Endothelial cell of umbilical vein (primary cell): Measurements from ENCODE around the gene PCNT. TPM values are rescaled to one million over a fixed set of nuclear protein-coding genes. Genes with fewer than 3 reads are reported as not detected.

Experiments
- BruUV-seq: library from RNA; stranded (reverse); fragments of 400-500 nt; replicated peaks from 2 replicates; lab custom pipeline; 2021; lab: Mats Ljungman, UMichigan
- CTCF ChIA-PET: fragments of 300-600, 350-600 bp; sonication (Branson Sonifier 250); formaldehyde crosslinking; loops from one replicate; lab custom pipeline; 2021; ENCODE audit warnings: antibody characterized with exemption, inconsistent platforms; lab: Charles Lee
- POLR2A ChIA-PET: fragments of 300-600, 350-600 bp; sonication (Branson Sonifier 250); formaldehyde crosslinking; loops from one replicate; lab custom pipeline; 2021; ENCODE audit warnings: antibody characterized with exemption, inconsistent platforms; lab: Charles Lee
- DNase-seq: peaks from one replicate; pipeline ENCODE4 v3.0.0-alpha.2; 2011; ENCODE audit warnings: low read depth, low spot score
- FAIRE-seq: peaks from 2 replicates; lab custom pipeline; 2011; peaks lifted over from hg19 to GRCh38; lab: Jason Lieb, UNC
- H2AFZ ChIP-seq: 2 replicates; pipeline ENCODE4 v1.6.0; 2012; ENCODE audit warnings: low read depth, low read length, control low read depth, inconsistent platforms
- H3K27ac ChIP-seq: 2 replicates; pipeline ENCODE4 v1.5.1; 2011; ENCODE audit warnings: low read depth, mild to moderate bottlenecking, control low read depth, low read length, moderate library complexity; ENCODE audit not compliant: insufficient read depth
- H3K27me3 ChIP-seq, 2 experiments: 2 replicates each; pipeline versions ENCODE4 v1.6.0 to v1.6.1; 2011; ENCODE audit warnings: low read length in 2 of 2, mixed read lengths in 1 of 2; ENCODE audit not compliant: control insufficient read depth in 2 of 2, insufficient read depth in 2 of 2
- H3K36me3 ChIP-seq, 2 experiments: 2 replicates in 1 of 2; 3 replicates in 1 of 2; pipeline ENCODE4 v1.5.1; 2011; ENCODE audit warnings: low read length in 2 of 2, mild to moderate bottlenecking in 1 of 2, moderate library complexity in 1 of 2; ENCODE audit not compliant: control insufficient read depth in 2 of 2, insufficient read depth in 2 of 2; ENCODE audit errors: extremely low read depth in 1 of 2
- H3K4me1 ChIP-seq: 3 replicates; pipeline ENCODE4 v1.5.1; 2011; ENCODE audit warnings: mild to moderate bottlenecking, low read length; ENCODE audit not compliant: control insufficient read depth, insufficient read depth; ENCODE audit errors: extremely low read depth
- H3K4me2 ChIP-seq: 2 replicates; pipeline ENCODE4 v1.6.1; 2011; ENCODE audit warnings: low read length, control low read depth, mixed read lengths; ENCODE audit not compliant: insufficient read depth
- H3K4me3 ChIP-seq, 3 experiments: fragments of 200-600 bp in 1 of 3; sonication (generic), shearing (Covaris generic) in 1 of 3; replicated peaks in 1 of 3; 2 replicates each; pipeline ENCODE4 v1.5.1; 2011 to 2016; ENCODE audit warnings: control low read depth in 3 of 3, low read length in 3 of 3, mild to moderate bottlenecking in 2 of 3, inconsistent platforms in 1 of 3, low read depth in 1 of 3, moderate library complexity in 1 of 3; ENCODE audit not compliant: insufficient read depth in 1 of 3
- H3K79me2 ChIP-seq: 2 replicates; pipeline ENCODE4 v1.6.0; 2012; ENCODE audit warnings: low read length, inconsistent platforms; ENCODE audit not compliant: control insufficient read depth, insufficient read depth
- H3K9ac ChIP-seq: replicated peaks from 2 replicates; pipeline ENCODE3; 2011; ENCODE audit warnings: low read length, control low read depth; ENCODE audit not compliant: insufficient read depth; ENCODE audit errors: extremely low read depth
- H3K9me1 ChIP-seq: replicated peaks from 3 replicates; pipeline ENCODE4 v1.6.0; 2011; ENCODE audit warnings: mild to moderate bottlenecking, low read length; ENCODE audit not compliant: control insufficient read depth, insufficient read depth; ENCODE audit errors: extremely low read depth
- H3K9me3 ChIP-seq: replicated peaks from 2 replicates; pipeline ENCODE4 v1.5.1; 2012; ENCODE audit warnings: low read length, inconsistent platforms; ENCODE audit not compliant: control insufficient read depth, insufficient read depth
- H4K20me1 ChIP-seq: replicated peaks from 2 replicates; pipeline ENCODE3; 2011; ENCODE audit warnings: mild to moderate bottlenecking, low read length; ENCODE audit not compliant: control insufficient read depth, insufficient read depth; ENCODE audit errors: extremely low read depth
- CTCF ChIP-seq, 2 donors: IDR thresholded peaks; 1 replicate in 1 of 2; 2 replicates in 1 of 2; pipeline ENCODE4 v1.5.1; 2011; ENCODE audit warnings: low read length in 2 of 2, mild to moderate bottlenecking in 2 of 2, moderate library complexity in 2 of 2, control low read depth in 1 of 2, inconsistent platforms in 1 of 2, low read depth in 1 of 2; ENCODE audit not compliant: insufficient read depth in 1 of 2; ENCODE audit errors: extremely low read depth in 1 of 2
- FOS ChIP-seq: IDR thresholded peaks from 2 replicates; pipeline ENCODE4 v1.6.1; 2011; ENCODE audit warnings: mild to moderate bottlenecking, low read length, moderate library complexity, borderline replicate concordance; ENCODE audit not compliant: insufficient read depth
- GATA2 ChIP-seq: IDR thresholded peaks from 2 replicates; pipeline ENCODE4 v1.7.0; 2011; ENCODE audit warnings: low read depth, mild to moderate bottlenecking, moderate library complexity, mixed read lengths, low read length; ENCODE audit not compliant: insufficient read length, insufficient read depth
- JUN ChIP-seq: IDR thresholded peaks from 2 replicates; pipeline ENCODE4 v1.6.1; 2011; ENCODE audit warnings: borderline replicate concordance, low read depth; ENCODE audit not compliant: insufficient read length, insufficient read depth
- POLR2A ChIP-seq: IDR thresholded peaks from 2 replicates; pipeline ENCODE4 v1.6.1; 2012; ENCODE audit warnings: low read depth, mild to moderate bottlenecking, control low read depth, low read length
- POLR2AphosphoS5 ChIP-seq: IDR thresholded peaks from 2 replicates; pipeline ENCODE4 v1.6.1; 2012; ENCODE audit warnings: low read depth, mild to moderate bottlenecking, control low read depth, low read length, moderate library complexity; ENCODE audit not compliant: insufficient read depth
- dilution Hi-C: fragments of 300-500 bp; cut with MboI; formaldehyde crosslinking; loops from one replicate; pipeline ENCODE4 v1.15.0; 2019; ENCODE audit warnings: low sequenced_read_pairs; ENCODE audit not compliant: extremely low pct_ligation_motif_present
- intact Hi-C: fragments of 100-400 bp; cut with micrococcal nuclease; formaldehyde crosslinking; loops from one replicate; pipeline ENCODE4 v1.10.0; 2022
- polyA plus RNA-seq, 4 experiments: library from polyadenylated mRNA; depleted of rRNA in 3 of 4; stranded (reverse) in 3 of 4; unstranded in 1 of 4; fragments of >200 nt; gene quantifications; 2 replicates each; pipeline versions ENCODE4 v1.2.1 to v1.2.3, GENCODE V29; 2011 to 2012; ENCODE audit warnings: missing spikeins in 1 of 4
- total RNA-seq: library from RNA; stranded (reverse); gene quantifications from 2 replicates; pipeline ENCODE4 v1.2.3, GENCODE V29; 2021

The PCNT gene
- total and polyA plus RNA-seq, 2 donors (not counting 3 experiments of a cell fraction or from before 2014, with no cell fraction given) = 9.6 to 49.5 TPM

GRCh38 chr21:46441961-46442498 is 118.1 kb downstream of the PCNT start:
- BruUV-seq = no TSS peak
- CTCF ChIA-PET = no interaction called here
- no peaks in the 10 kb centered on the region for H3K4me1 ChIP-seq

More at GRCh38 chr21:46441961-46442498, 118.1 kb downstream of the PCNT start:
- no peaks in the 10 kb centered on the region for H3K79me2 ChIP-seq
- no peaks in the 10 kb centered on the region for H3K27me3 ChIP-seq
- no peak overlapping the region for H2AFZ ChIP-seq
- H3K36me3 ChIP-seq = peaks cover 12 to 29% of the 10 kb centered on the region in 2 experiments
- no peak overlapping the region for H3K4me3 ChIP-seq
- dilution Hi-C loops (no loop called here), intact Hi-C loops (no loop called here)
- FAIRE-seq = no peak
- H3K9me1 ChIP-seq = no peaks in the 10 kb centered on the region
- H3K9ac ChIP-seq = no peak overlapping the region
- no peak for DNase-seq
- H3K4me2 ChIP-seq = no peak overlapping the region
- H3K9me3 ChIP-seq = no peaks in the 10 kb centered on the region
- no peak overlapping the region for H3K27ac ChIP-seq
- no peaks in the 10 kb centered on the region for H4K20me1 ChIP-seq
- TF ChIP-seq POLR2A (no peak), GATA2 (no peak), FOS (no peak), POLR2AphosphoS5 (no peak), CTCF (IDR thresholded peaks at IDR 0.05; ENCODE audit: extremely low read depth in 1 of 2, insufficient read depth in 1 of 2, low read depth in 1 of 2, low read length in 2 of 2) (no peak), JUN (no peak)
- POLR2A ChIA-PET = no interaction called here
